ENCODE results near the gene DPYD. TPM values are rescaled to one million over a fixed set of nuclear protein-coding genes. Genes with fewer than 3 reads are reported as not detected.

Gene DPYD
- polyA plus RNA-seq, 1 of the 3 experiments (the other 2 are of a cell fraction) = 23.0 TPM

DNA sequence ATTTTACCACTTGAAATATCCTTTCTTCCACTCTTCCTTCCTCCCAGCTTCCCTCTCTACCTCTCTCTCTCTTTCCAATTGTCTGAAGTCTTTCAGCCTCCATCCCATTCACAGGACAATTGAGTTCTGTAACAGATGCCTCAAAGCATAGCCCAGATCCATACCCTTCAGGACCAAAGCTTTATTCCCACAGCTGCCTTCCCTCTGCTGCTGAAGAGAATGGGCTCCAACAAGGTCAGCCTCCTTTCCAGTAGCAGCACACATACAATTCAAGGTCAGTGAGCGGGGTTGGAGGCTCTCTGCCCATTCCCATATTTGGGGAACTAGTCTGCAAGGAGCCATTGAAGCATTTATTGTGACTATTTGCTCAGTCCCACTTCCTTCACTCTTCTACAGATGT is 179.9 kb downstream of the DPYD start:
- 100% methylated on average over 1 of the region's 1 CpG for WGBS (ENCODE audit: low lambda C conversion rate)
- Histone ChIP-seq H3K4me1 (ENCODE audit: control insufficient read depth in 1 of 2, insufficient read depth in 2 of 2, low read depth in 1 of 2, low read length in 1 of 2) (peaks cover 0 to 11% of the 10 kb centered on the region in 2 experiments; a peak in 3 of 4 replicates), H3K27me3 (ENCODE audit: insufficient read depth) (no peaks in the 10 kb centered on the region), H3K27ac (ENCODE audit: low read depth in 2 of 2, low read length in 1 of 2) (peak overlapping the region in 1 of 2 experiments; percentile 37; a peak in 1 of 4 replicates), H3K9me2 (no peaks in the 10 kb centered on the region), H3K4me2 (no peak overlapping the region), H3K9ac (no peak overlapping the region), H4K20me1 (ENCODE audit: insufficient read depth) (peaks cover 2% of the 10 kb centered on the region; the same call in 1 of the 2 replicates), H2AFZ (ENCODE audit: low read depth) (no peak overlapping the region), H3K4me3 (ENCODE audit: low read depth in 2 of 2, low read length in 1 of 2) (no peak overlapping the region), H3K36me3 (replicated peaks in 1 of 2; ENCODE audit: control insufficient read depth in 1 of 2, insufficient read depth in 2 of 2, low read length in 1 of 2) (peaks cover 2 to 33% of the 10 kb centered on the region in 2 experiments), H3F3A (replicated peaks; ENCODE audit: insufficient read depth) (peaks cover 20% of the 10 kb centered on the region), H3K9me3 (no peaks in the 10 kb centered on the region), H3K79me2 (ENCODE audit: insufficient read depth) (peaks cover 56% of the 10 kb centered on the region)
- ChIA-PET POLR2A (no interaction called here), CTCF (no interaction called here)
- DNase-seq = no peak
- TF ChIP-seq GABPA (IDR thresholded peaks at IDR 0.05; ENCODE audit: low read depth) (no peak), MXI1 (IDR thresholded peaks at IDR 0.05; ENCODE audit: low read depth, low read length) (no peak), FOXM1 (IDR thresholded peaks at IDR 0.05; ENCODE audit: low read depth) (no peak), FOXJ3 (CRISPR knock-in tag; IDR thresholded peaks at IDR 0.05) (no peak), TEAD4 (IDR thresholded peaks at IDR 0.05; ENCODE audit: borderline replicate concordance, insufficient read depth) (no peak), MEF2A (IDR thresholded peaks at IDR 0.05; ENCODE audit: borderline replicate concordance, low read depth) (no peak)
- TF ChIP-seq, protein P1, sequence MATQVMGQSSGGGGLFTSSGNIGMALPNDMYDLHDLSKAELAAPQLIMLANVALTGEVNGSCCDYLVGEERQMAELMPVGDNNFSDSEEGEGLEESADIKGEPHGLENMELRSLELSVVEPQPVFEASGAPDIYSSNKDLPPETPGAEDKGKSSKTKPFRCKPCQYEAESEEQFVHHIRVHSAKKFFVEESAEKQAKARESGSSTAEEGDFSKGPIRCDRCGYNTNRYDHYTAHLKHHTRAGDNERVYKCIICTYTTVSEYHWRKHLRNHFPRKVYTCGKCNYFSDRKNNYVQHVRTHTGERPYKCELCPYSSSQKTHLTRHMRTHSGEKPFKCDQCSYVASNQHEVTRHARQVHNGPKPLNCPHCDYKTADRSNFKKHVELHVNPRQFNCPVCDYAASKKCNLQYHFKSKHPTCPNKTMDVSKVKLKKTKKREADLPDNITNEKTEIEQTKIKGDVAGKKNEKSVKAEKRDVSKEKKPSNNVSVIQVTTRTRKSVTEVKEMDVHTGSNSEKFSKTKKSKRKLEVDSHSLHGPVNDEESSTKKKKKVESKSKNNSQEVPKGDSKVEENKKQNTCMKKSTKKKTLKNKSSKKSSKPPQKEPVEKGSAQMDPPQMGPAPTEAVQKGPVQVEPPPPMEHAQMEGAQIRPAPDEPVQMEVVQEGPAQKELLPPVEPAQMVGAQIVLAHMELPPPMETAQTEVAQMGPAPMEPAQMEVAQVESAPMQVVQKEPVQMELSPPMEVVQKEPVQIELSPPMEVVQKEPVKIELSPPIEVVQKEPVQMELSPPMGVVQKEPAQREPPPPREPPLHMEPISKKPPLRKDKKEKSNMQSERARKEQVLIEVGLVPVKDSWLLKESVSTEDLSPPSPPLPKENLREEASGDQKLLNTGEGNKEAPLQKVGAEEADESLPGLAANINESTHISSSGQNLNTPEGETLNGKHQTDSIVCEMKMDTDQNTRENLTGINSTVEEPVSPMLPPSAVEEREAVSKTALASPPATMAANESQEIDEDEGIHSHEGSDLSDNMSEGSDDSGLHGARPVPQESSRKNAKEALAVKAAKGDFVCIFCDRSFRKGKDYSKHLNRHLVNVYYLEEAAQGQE (IDR thresholded peaks at IDR 0.05; ENCODE audit: low read depth, low read length) = no peak
- TF ChIP-seq, protein P2, sequence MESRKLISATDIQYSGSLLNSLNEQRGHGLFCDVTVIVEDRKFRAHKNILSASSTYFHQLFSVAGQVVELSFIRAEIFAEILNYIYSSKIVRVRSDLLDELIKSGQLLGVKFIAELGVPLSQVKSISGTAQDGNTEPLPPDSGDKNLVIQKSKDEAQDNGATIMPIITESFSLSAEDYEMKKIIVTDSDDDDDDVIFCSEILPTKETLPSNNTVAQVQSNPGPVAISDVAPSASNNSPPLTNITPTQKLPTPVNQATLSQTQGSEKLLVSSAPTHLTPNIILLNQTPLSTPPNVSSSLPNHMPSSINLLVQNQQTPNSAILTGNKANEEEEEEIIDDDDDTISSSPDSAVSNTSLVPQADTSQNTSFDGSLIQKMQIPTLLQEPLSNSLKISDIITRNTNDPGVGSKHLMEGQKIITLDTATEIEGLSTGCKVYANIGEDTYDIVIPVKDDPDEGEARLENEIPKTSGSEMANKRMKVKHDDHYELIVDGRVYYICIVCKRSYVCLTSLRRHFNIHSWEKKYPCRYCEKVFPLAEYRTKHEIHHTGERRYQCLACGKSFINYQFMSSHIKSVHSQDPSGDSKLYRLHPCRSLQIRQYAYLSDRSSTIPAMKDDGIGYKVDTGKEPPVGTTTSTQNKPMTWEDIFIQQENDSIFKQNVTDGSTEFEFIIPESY (IDR thresholded peaks at IDR 0.05; ENCODE audit: borderline replicate concordance, low read depth) = no peak
- TF ChIP-seq, protein P3, sequence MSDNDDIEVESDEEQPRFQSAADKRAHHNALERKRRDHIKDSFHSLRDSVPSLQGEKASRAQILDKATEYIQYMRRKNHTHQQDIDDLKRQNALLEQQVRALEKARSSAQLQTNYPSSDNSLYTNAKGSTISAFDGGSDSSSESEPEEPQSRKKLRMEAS (IDR thresholded peaks at IDR 0.05; ENCODE audit: low read depth) = no peak

DNA sequence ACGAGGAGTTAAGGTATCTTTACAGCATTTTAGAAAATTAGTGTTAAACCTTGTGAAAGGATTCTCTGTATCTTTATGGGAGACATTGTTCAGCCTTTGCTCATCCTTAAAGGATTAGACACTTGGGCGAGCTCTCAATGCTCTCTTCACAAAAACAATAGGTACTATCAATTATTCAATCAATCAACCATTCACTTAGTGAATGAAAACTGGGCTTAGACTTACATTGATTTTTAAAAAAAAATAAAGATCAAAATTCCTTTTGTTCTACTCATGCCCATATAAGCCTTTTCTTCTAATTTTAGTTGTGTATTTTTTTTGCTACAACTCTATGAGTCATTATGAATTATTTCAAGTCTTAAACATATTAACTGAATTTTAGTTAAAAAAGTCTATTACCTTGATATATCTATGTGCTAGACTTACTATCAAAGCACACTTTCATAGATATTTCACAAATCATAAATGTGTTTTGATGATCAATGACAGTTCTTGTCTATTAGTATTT is 181.2 kb downstream of the DPYD start:
- Histone ChIP-seq H3K27ac (ENCODE audit: low read depth in 2 of 2, low read length in 1 of 2) (peak overlapping the region in 1 of 2 experiments; percentile 37; a peak in 2 of 4 replicates), H3K4me1 (ENCODE audit: control insufficient read depth in 1 of 2, insufficient read depth in 2 of 2, low read depth in 1 of 2, low read length in 1 of 2) (peaks cover 0 to 11% of the 10 kb centered on the region in 2 experiments; a peak in 3 of 4 replicates), H3K36me3 (replicated peaks in 1 of 2; ENCODE audit: control insufficient read depth in 1 of 2, insufficient read depth in 2 of 2, low read length in 1 of 2) (peaks cover 2 to 38% of the 10 kb centered on the region in 2 experiments), H2AFZ (ENCODE audit: low read depth) (no peak overlapping the region), H3K9ac (no peak overlapping the region), H3F3A (replicated peaks; ENCODE audit: insufficient read depth) (peaks cover 23% of the 10 kb centered on the region), H3K9me2 (no peaks in the 10 kb centered on the region), H3K4me2 (no peak overlapping the region), H3K27me3 (ENCODE audit: insufficient read depth) (no peaks in the 10 kb centered on the region), H3K4me3 (ENCODE audit: low read depth in 2 of 2, low read length in 1 of 2) (no peak overlapping the region), H4K20me1 (ENCODE audit: insufficient read depth) (peaks cover 2% of the 10 kb centered on the region; the same call in 1 of the 2 replicates), H3K9me3 (no peaks in the 10 kb centered on the region), H3K79me2 (ENCODE audit: insufficient read depth) (peaks cover 56% of the 10 kb centered on the region)
- TF ChIP-seq JUND (IDR thresholded peaks at IDR 0.05) (peak; percentile 17), MXI1 (IDR thresholded peaks at IDR 0.05; ENCODE audit: low read depth, low read length) (no peak)
- ChIA-PET POLR2A (no interaction called here), CTCF (no interaction called here)
- 95% methylated on average over 2 of the region's 2 CpGs for WGBS (ENCODE audit: low lambda C conversion rate)
- no peak for DNase-seq
